TTC549 (cell line): ENCODE measurements around the gene AMBRA1.
"Not testable (repeated sequence)": the region's sequence is repeated elsewhere in the genome, so short reads cannot be mapped to it uniquely, and the experiment has no call there.

Experiments
- FAIRE-seq: peaks from 2 replicates; lab custom pipeline; 2012; peaks lifted over from hg19 to GRCh38; lab: Jason Lieb, UNC

The AMBRA1 gene

GRCh38 chr11:46533396-46534100 lies 60.3 kb downstream of the AMBRA1 start:
- no peak for FAIRE-seq

GRCh38 chr11:46529928-46530574 lies 63.8 kb downstream of the AMBRA1 start:
- no peak for FAIRE-seq

GRCh38 chr11:46529095-46529905 lies 64.5 kb downstream of the AMBRA1 start:
- no peak for FAIRE-seq

- FAIRE-seq, result no peak
Observed at GRCh38 chr11:46528445-46529094, 65.3 kb downstream of the AMBRA1 start.

GRCh38 chr11:46527591-46528130 lies 66.2 kb downstream of the AMBRA1 start:
- FAIRE-seq, result no peak

GRCh38 chr11:46526216-46527215 lies 67.3 kb downstream of the AMBRA1 start:
- no peak for FAIRE-seq

GRCh38 chr11:46524201-46524770 lies 69.5 kb downstream of the AMBRA1 start:
- no peak for FAIRE-seq

- FAIRE-seq, result no peak
Observed at GRCh38 chr11:46523290-46523689, 70.5 kb downstream of the AMBRA1 start.

- no peak for FAIRE-seq
Observed at GRCh38 chr11:46522682-46523281, 71.0 kb downstream of the AMBRA1 start.

- FAIRE-seq, result no peak
Observed at GRCh38 chr11:46521961-46522681, 71.7 kb downstream of the AMBRA1 start.

- FAIRE-seq, result no peak
Observed at GRCh38 chr11:46520971-46521745, 72.7 kb downstream of the AMBRA1 start.

- no peak for FAIRE-seq
Observed at GRCh38 chr11:46519351-46519750, 74.5 kb downstream of the AMBRA1 start.

GRCh38 chr11:46518928-46519327 lies 74.9 kb downstream of the AMBRA1 start:
- FAIRE-seq, result not testable (repeated sequence)

- FAIRE-seq, result no peak
Observed at GRCh38 chr11:46514370-46514769, 79.5 kb downstream of the AMBRA1 start.

GRCh38 chr11:46513934-46514342 lies 79.9 kb downstream of the AMBRA1 start:
- no peak for FAIRE-seq

GRCh38 chr11:46512261-46512881 lies 81.5 kb downstream of the AMBRA1 start:
- no peak for FAIRE-seq

- no peak for FAIRE-seq
Observed at GRCh38 chr11:46511342-46511741, 82.5 kb downstream of the AMBRA1 start.

GRCh38 chr11:46508360-46508759 lies 85.5 kb downstream of the AMBRA1 start:
- no peak for FAIRE-seq

GRCh38 chr11:46506483-46506791 lies 87.4 kb downstream of the AMBRA1 start:
- FAIRE-seq, result no peak
